Measurements from ENCODE around the gene CNTROB.

CNTROB gene

GRCh38 chr17:7888184-7888920 lies 43.7 kb upstream of the CNTROB start, which contains the start of gene CHD3:
Gene CHD3, plus strand, starts transcription at chr17:7888789. Its CDS starts 212 bp downstream, at chr17:7889001.
- TF ChIP-seq FOXP2 (optimal IDR thresholded peaks at IDR 0.05; ENCODE audit: borderline replicate concordance, extremely low read depth, extremely low read length, insufficient read depth): no peak
- 0 out of 2 replicates have a peak, but pooled peaks have one; percentile 17 for TF ChIP-seq POLR2AphosphoS5 (IDR thresholded peaks at IDR 0.05; ENCODE audit: low read depth, low read length)
- 0 out of 2 replicates have a peak, but pooled peaks have one; percentile 71 for TF ChIP-seq TAF1 (IDR thresholded peaks at IDR 0.05; ENCODE audit: borderline replicate concordance, insufficient read depth, low read length)
- TF ChIP-seq SIN3A (IDR thresholded peaks at IDR 0.05; ENCODE audit: borderline replicate concordance, insufficient read depth, low read length): no peak
- 0 out of 4 replicates have a peak, but pooled peaks of 1 of the 2 experiments have one; percentile 7 for TF ChIP-seq REST (IDR thresholded peaks at IDR 0.05; ENCODE audit: insufficient read depth in 1 of 2, low read depth in 2 of 2, low read length in 2 of 2)

- TF ChIP-seq SIN3A (IDR thresholded peaks at IDR 0.05; ENCODE audit: borderline replicate concordance, insufficient read depth, low read length): peak; percentile 89; the same call in 1 of the 2 replicates
- TF ChIP-seq TAF1 (IDR thresholded peaks at IDR 0.05; ENCODE audit: borderline replicate concordance, insufficient read depth, low read length): no peak
- 0 out of 4 replicates have a peak, but pooled peaks of 1 of the 2 experiments have one; percentile 13 for TF ChIP-seq REST (IDR thresholded peaks at IDR 0.05; ENCODE audit: insufficient read depth in 1 of 2, low read depth in 2 of 2, low read length in 2 of 2)
- peak; percentile 91 for TF ChIP-seq FOXP2 (optimal IDR thresholded peaks at IDR 0.05; ENCODE audit: borderline replicate concordance, extremely low read depth, extremely low read length, insufficient read depth)
- peak; percentile 77 for TF ChIP-seq POLR2AphosphoS5 (IDR thresholded peaks at IDR 0.05; ENCODE audit: low read depth, low read length)
These were observed 42.6 kb upstream of the CNTROB start for GRCh38 chr17:7889166-7889955.

GRCh38 chr17:7893187-7893880 lies 38.7 kb upstream of the CNTROB start:
- TF ChIP-seq REST (IDR thresholded peaks at IDR 0.05; ENCODE audit: insufficient read depth in 1 of 2, low read depth in 2 of 2, low read length in 2 of 2) (no peak), TAF1 (IDR thresholded peaks at IDR 0.05; ENCODE audit: borderline replicate concordance, insufficient read depth, low read length) (no peak), FOXP2 (optimal IDR thresholded peaks at IDR 0.05; ENCODE audit: borderline replicate concordance, extremely low read depth, extremely low read length, insufficient read depth) (no peak), POLR2AphosphoS5 (IDR thresholded peaks at IDR 0.05; ENCODE audit: low read depth, low read length) (no peak), SIN3A (IDR thresholded peaks at IDR 0.05; ENCODE audit: borderline replicate concordance, insufficient read depth, low read length) (no peak)

GRCh38 chr17:7894226-7894625 lies 37.8 kb upstream of the CNTROB start:
- TF ChIP-seq SIN3A (IDR thresholded peaks at IDR 0.05; ENCODE audit: borderline replicate concordance, insufficient read depth, low read length): no peak
- TF ChIP-seq POLR2AphosphoS5 (IDR thresholded peaks at IDR 0.05; ENCODE audit: low read depth, low read length): no peak
- TF ChIP-seq REST (IDR thresholded peaks at IDR 0.05; ENCODE audit: insufficient read depth in 1 of 2, low read depth in 2 of 2, low read length in 2 of 2): no peak
- TF ChIP-seq FOXP2 (optimal IDR thresholded peaks at IDR 0.05; ENCODE audit: borderline replicate concordance, extremely low read depth, extremely low read length, insufficient read depth): no peak
- no peak for TF ChIP-seq TAF1 (IDR thresholded peaks at IDR 0.05; ENCODE audit: borderline replicate concordance, insufficient read depth, low read length)

Measured in PFSK-1 (cell line).